HG03469 (cell line): Measurements from ENCODE around the gene PRKG1.
"Not testable (repeated sequence)": the region's sequence is repeated elsewhere in the genome, so short reads cannot be mapped to it uniquely, and the experiment has no call there.

Experiments
- ATAC-seq: cut with Tn5 transposase; IDR thresholded peaks from one replicate; pipeline ENCODE4 v1.9.1; 2021; ENCODE audit warnings: mild to moderate bottlenecking, moderate library complexity, moderate number of reproducible peaks; ENCODE audit not compliant: unreplicated experiment

Gene PRKG1

DNA sequence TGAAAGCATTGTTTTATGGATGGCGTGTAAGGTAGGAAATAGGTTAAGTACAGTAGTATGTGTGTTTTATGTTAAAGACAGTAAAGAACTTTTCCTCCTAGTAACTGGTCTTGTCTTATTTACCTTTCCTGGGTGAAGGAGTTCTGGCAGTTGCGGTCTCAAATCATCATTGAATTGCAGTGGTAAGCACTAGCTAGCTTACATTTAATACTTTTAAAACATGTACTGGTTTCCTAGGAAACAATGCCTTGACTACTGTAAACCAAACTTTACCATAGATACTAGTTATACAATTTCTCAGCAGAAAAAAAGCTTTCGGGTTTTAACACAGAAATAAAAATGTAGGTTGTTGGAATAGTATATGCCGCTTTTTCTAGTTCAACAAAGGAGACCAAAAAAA lies 37.7 kb downstream of the PRKG1 start:
- no peak for ATAC-seq

DNA sequence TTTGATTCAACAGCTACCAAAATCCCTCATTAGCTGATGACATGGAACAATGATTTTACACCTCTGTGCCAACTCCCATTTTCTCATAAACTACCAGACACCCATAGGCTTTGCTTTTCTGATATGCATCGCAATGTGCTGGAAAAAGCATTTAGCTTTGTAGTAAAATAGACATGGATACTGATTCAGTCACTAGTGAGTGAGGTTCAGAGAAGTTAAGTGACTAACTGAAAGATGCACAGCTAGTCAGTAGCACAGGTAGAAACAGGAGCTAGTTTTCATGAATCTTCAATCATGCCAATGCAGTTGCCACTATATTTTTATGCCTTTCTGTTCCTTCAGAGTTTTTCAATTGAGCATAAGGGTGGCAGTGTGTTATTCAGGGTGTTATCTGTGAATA lies 38.7 kb downstream of the PRKG1 start:
- no peak for ATAC-seq

DNA sequence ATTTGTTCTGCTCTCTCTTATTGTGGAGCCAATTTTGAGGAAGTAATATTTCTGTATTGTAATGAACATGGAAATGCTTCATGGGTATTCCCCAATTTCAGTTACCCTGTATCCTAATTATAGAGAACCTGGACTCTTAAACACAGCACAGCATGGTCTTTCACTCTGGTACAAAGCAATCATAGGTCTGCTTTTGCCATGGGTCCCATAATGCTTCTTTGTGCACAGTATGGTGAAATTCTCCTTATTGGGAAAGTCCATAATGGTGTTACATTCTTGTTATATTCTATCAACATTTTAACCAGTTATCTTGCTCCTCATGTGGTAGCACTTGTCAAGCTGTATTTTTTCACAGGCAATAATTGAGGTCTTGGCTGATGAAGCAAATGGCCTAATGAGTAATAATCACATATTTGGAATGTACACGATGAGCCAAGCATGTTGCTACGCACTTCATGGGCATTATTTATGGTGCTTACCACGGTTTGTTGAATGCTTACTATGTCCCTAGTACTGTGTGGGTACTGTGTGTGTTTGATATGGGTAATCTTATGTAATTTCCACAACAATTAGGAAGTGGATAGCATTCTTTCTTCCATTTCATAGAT lies 42.9 kb downstream of the PRKG1 start:
- ATAC-seq: no peak

DNA sequence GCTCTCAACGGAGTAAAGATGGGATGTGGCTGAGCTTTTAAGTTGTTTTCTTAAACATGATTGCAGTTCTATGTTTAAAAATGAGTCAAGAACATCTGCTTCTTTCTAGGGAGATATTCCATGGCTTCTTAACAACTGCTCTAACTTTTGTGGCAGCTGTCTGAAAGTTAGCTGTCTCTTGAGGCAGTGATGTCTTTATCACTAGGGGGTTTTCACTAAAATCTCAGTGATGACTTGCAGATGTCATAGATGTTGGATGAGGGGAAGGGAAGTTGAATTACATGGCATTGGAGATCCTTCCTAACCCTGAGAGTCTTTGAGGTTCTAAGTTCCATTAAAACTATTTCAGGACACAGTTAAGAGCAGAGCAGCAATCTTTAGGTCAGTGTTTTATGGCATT lies 43.5 kb downstream of the PRKG1 start:
- ATAC-seq: no peak

DNA sequence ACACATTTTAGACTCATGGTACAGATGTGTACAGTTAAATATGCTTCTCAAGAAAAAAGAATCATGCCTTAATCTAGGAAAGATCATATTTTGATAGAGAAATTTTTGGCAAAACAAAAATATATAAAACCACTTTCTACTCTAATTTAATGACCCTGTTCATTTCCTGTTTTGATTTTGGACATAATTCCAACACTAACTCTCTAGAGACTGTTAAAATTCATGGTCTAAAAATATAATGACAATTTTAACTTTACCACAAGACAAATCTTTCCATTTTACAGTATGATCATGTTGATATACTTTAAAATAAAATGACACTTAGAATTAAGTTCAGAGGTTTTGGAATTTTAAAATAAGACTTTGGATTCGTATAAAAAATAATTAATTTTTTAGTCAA lies 45.2 kb downstream of the PRKG1 start:
- ATAC-seq: no peak

DNA sequence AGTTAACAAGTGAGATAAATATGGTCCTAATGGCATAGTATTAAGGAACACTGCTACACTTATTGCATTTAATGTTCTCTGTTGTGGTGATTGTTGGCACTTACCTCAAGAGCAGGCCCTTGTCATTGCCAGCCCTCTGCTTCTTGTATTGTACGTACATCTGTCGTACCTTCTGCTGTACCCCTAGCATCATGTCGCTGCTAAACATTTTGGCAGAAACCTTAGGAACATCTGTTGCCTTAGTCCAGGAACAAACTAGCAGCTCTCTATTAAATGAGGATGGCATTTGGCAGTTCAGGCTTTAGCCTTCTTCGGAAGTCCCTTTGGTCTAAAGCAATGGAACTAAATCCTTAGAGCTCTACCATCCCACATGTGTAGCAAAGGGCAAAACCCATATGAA lies 47.6 kb downstream of the PRKG1 start:
- no peak for ATAC-seq

DNA sequence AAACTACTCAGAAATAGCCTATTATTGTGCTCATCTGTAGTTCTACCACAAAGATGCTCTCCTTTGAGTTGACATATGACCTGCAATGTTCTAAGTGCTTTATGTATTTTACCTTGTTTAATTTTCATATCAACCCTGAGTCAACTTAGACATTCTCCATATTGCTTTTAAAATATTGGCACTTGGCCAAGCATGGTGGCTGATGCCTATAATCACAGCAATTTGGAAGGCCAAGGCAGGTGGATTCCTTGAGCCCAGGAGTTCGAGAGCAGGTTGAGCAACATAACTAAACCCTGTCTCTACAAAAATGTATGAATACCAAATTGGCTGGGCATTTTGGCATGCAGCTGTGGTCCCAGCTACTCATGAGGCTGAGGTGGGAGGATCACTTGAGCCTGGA lies 50.6 kb downstream of the PRKG1 start:
- ATAC-seq: no peak

DNA sequence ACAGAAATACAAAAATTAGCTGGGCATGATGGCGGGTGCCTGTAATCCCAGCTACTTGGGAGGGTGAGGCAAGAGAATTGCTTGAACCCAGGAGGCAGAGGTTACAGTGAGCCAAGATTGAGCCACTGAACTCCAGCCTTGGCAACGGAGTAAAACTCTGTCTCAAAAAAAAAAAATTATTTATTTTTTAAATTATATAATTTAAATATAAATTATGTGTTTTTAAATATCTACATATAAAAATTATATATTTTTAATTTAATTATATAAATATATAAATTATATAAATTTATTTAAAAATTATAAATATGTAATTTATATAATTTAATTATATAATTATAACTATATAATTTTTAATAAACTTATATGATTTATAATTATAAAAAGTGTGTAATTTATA lies 51.2 kb downstream of the PRKG1 start:
- ATAC-seq: no peak

DNA sequence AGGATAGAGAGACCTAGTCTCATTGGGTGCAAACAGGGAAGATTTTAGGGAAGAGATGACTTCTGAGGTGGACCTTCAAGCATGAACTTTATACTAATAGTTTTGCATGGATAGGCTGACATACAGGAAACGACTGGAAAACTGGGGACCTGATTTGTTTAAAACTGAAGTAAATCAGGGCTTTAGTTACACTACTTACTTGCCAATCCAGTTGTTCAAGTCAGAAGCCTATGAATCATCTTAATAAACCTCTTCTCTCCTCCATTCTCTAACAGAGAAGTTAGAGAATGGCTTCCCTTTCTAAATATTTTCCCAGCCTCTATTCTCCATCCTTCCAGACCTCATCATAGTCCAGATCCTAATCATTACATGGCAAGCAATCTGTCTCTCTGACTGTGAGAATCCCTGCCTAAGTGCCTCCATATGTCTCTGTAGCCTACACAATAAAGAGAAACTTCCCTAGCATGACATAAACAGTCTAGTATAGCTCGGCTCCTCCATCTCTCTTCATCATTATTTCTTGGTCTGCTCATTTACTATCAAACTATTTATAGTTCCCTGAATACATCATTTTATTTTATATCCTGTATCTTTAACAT lies 55.8 kb downstream of the PRKG1 start:
- no peak for ATAC-seq

DNA sequence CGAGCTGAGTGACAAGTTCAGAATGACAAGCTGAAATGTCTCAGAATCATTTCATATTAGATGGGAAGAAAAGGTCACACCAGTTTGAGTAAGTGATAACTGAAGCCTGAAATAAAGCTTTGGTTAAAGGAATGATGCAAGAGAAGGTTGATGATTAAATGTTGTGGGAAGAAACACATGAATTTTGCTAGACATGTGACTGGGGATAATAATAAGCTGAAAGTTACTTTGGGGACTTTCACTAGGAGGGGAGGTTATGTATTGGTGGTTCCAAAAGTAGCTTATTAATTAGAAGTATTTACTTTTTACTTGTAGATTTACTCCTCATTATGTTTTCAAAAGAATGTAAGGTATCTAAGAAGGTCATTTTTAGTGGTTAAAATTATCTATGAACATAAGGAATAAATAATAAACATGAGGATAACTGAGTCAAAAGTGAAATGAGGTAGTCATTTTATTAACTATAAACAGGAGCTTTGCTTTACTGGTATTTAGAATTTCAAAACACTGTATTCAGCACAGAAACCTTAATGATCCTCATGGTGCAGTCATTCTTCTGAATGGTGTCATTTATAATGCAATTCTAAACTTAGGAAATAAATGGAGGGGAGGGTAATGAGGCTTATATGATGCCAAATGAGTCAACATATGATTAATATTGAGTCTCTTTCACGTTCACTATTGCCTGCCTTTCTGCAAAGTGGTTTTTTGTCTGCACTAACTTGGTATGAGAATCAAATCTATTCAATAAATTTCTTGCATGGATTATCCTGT lies 63.7 kb downstream of the PRKG1 start:
- ATAC-seq: no peak

DNA sequence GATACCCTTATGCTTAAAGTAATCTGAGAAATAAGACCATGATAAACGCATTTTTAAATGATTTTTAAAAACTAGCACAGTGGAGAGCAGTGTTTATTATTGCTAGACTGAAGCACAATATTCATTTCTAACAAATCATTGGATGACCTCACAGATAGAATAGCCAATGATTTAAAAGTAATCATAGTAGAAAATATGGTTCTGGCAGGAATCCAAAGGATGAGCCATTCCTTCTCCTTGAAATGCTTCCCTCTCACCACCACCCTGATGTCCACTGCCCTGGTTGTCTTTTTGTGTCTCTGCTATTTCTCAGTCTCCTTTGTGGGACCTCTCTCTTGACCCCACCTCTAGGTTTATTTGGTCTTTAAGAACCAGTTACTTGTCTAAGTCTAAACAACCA lies 64.9 kb downstream of the PRKG1 start:
- no peak for ATAC-seq

DNA sequence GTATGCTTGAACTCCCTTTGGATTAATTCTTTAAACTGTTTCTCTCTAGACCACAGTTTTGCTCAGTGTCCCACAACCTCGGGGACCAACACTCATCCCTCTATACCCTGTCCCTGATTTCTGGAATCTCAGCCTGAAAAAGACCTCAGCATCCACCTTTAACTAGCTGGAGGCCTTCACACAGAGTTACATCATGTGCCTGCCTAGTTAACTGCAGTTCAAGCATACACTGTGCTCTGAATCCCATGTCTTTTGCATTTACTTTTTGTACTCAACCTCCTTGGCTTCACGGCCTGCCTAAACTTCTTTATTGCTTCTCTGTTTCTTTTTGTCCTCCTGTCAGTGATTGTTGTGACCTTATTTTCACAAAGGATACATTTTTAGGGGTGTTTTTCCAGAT lies 66.7 kb downstream of the PRKG1 start:
- ATAC-seq: no peak

DNA sequence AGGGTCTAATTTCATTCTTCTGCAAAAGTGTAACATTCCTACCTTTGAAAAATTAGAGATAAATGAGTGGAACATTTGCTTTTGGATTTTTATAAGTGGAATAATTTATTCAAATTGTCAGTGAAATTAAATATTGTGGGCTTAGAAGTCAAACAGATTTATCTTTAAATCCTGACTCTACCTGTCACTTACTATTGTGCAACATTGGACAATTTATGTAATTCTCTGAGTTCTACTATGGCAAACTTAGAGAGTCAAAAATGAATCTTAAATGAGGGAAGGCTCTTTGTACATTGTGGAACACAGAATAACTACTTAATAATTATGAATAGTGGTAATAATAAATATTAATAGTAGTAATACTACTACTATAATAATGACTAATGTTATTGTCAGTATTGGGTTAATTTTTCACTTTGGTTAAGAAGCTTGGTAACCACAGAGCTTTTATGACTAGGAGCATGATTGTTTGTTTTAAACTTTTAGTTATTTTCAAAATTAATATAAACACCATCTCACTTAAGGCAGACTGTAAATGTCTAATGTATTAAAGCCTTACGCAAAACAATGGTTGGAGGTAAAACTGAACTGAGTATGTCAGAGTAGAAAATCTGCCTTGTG lies 70.0 kb downstream of the PRKG1 start:
- ATAC-seq: no peak

DNA sequence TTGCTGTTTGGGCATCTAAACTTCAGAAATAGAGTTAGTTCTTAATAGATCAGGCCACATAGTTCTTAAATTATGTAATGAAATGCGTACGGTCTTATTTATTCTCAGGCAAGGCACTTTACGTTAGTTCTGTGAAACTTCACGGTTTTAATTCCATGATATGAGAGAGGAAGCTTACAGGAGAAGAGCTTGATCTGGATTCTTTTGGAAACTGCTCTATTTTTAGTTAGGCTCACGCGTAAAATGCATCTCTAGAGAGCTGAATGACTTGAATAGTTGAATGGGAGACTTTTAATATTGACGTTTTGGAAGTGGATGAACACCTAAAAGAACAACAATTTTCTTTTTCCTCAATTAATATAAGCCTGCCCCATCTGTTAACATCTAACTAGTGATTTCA lies 71.1 kb downstream of the PRKG1 start:
- ATAC-seq: no peak

DNA sequence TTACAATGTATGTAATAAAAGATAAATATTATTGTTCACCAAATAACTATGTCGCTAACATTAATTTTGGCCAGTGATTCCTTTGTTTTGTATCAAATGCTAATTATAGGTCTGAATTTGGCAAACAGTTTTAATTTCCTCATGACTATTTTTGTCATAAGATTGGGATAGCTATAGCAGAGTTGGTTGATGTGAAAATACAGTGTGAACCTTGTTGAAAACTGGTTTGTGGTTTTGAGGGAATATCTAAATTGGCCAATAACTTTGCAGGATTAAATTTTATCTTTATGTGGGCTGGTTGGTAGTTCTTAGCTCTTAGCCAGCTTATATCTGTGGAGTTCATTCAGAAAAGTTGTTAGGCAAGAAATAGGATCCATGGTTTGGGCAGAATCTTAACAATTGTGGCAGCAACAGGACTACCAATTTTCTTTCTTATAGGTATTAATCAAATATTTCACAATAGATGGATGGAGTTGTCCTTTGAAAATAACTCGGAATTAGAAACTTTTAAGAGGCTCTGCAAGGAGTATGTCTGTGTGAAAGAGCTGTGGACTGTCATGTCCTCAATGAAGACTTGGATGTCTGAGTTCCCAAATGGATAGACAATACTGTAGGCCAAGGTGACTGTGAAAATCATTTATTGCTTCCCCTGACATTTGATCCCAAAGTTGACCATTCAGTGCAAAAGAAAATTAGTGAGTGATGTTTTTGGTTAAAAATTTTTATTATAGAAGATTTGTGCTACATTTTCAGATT lies 73.5 kb downstream of the PRKG1 start:
- ATAC-seq: no peak

DNA sequence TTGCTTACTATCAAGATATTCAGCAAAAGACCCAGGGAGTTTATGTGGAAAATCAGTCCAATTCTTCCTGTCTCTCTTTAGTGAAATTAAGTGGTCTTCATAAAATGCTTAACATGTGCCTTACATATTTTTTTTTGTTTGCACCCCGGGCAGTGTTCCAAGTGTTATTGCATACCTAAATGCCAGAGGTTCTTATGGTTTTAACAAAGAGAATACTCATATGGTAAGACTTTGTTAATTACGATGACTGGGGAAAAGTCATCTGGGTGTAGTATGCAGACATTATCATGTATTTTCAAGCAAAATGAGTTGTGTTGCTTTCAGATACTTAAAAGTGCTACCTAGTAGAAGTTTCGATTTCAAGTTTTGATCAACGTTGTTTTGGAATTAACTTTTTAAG lies 82.6 kb downstream of the PRKG1 start:
- ATAC-seq: no peak

DNA sequence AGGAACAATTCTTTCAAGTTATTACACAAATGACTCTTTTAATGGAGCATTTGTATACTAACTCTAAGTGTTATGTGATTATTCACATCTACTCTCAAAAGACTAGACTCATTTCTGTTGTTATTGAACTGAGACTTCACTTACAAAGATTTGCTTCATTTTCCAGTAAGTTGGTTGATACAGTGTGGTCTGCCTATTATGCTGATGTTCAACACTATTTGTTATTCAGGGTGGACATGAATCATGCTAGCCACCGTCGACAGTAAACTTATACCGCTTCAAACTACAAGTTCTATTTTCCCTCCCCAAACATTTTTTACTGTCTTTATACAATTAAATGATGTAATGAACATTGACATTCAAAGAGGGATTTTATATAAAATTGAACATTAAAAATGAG lies 84.5 kb downstream of the PRKG1 start:
- no peak for ATAC-seq

DNA sequence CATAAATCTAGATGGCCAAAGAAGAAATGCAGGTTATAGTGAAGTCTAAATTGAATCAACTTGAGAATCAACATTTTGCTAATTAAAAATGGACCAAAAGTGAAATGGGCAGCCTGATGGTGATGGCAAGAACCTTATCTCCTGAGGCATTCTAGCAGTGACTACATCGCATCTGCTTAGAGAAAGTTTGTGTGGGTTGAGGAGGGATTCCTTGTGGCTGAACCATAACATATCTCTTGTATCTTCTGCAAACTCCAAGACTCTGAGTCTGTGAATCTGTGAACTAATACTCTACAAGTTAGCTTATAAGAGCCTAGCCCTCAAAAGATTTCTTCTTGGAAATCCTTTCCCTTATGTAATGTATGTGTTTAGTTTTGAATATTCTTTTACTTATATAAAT lies 85.6 kb downstream of the PRKG1 start:
- ATAC-seq: no peak

DNA sequence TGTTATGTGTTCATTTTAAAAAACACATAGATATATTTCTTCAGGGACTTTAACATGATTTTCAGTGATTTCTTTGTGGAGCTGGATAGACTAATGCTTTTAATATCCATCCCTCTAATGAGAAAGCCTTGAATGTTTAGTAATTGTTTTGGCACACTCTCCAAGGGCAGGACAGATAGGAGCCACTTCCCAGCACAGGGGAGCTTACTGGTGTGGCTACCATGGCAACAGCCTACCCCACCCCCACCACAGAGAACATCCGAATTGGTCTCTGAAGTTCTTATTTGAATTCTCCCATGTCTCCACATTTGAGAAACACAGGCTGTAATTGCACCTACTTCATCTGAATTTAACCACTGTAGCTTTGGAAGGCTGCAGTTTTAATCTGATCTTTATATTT lies 87.7 kb downstream of the PRKG1 start:
- ATAC-seq: no peak

DNA sequence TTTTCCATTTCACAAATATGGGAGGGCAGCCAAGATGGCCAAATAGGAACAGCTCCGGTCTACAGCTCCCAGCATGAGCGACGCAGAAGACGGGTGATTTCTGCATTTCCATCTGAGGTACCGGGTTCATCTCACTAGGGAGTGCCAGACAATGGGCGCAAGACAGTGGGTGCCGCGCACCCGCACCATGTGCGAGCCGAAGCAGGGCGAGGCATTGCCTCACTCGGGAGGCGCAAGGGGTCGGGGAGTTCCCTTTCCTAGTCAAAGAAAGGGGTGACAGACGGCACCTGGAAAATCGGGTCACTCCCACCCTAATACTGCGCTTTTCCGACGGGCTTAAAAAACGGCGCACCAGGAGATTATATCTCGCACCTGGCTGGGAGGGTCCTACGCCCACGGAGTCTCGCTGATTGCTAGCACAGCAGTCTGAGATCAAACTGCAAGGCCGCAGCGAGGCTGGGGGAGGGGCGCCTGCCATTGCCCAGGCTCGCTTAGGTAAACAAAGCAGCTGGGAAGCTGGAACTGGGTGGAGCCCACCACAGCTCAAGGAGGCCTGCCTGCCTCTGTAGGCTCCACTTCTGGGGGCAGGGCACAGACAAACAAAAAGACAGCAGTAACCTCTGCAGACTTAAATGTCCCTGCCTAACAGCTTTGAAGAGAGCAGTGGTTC lies 89.2 kb downstream of the PRKG1 start:
- ATAC-seq: not testable (repeated sequence)
